Measurements from ENCODE around the gene CHMP2A. TPM values are rescaled to one million over a fixed set of nuclear protein-coding genes. Genes with fewer than 3 reads are reported as not detected.
"Not testable (repeated sequence)": the region's sequence is repeated elsewhere in the genome, so short reads cannot be mapped to it uniquely, and the experiment has no call there.

CHMP2A gene
- total RNA-seq, 1 donor from 2014 or later, result 90.8 TPM

DNA sequence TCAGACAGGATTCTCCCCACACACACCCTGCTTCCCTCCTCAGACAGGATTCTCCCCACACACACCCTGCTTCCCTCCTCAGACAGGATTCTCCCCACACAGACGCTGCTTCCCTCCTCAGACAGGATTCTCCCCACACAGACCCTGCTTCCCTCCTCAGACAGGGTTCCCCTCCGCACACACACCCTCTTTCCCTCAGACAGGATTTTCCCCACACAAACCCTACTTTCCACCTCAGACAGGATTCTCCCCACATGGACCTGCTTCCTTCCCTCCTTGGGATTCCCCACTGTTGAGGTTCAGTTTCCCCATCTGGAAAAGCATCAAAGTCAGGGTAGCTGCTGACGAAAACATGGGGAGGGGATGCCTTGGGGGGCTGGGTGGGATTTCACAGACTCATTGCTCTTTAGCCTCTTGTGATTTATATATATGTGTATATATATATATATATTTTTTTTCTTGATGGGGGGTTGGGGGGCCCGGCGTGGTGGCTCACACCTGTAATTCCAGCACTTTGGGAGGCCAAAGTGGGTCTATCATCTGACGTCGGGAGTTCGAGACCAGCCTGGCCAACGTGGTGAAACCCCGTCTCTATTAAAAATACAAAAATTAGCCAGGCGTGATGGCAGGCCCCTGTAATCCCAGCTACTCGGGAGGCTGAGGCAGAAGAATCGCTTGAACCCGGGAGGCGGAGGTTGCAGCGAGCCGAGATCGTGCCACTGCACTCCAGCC is 12.1 kb downstream of the CHMP2A start:
- DNase-seq (ENCODE audit: low read depth in 2 of 2), result not testable (repeated sequence)

DNA sequence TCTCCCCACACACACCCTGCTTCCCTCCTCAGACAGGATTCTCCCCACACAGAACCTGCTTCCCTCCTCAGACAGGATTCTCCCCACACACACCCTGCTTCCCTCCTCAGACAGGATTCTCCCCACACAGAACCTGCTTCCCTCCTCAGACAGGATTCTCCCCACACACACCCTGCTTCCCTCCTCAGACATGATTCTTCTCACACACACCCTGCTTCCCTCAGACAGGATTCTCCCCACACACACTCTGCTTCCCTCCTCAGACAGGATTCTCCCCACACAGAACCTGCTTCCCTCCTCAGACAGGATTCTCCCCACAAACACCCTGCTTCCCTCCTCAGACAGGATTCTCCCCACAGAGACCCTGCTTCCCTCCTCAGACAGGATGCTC is 15.7 kb downstream of the CHMP2A start:
- DNase-seq (ENCODE audit: low read depth in 2 of 2), result not testable (repeated sequence)

DNA sequence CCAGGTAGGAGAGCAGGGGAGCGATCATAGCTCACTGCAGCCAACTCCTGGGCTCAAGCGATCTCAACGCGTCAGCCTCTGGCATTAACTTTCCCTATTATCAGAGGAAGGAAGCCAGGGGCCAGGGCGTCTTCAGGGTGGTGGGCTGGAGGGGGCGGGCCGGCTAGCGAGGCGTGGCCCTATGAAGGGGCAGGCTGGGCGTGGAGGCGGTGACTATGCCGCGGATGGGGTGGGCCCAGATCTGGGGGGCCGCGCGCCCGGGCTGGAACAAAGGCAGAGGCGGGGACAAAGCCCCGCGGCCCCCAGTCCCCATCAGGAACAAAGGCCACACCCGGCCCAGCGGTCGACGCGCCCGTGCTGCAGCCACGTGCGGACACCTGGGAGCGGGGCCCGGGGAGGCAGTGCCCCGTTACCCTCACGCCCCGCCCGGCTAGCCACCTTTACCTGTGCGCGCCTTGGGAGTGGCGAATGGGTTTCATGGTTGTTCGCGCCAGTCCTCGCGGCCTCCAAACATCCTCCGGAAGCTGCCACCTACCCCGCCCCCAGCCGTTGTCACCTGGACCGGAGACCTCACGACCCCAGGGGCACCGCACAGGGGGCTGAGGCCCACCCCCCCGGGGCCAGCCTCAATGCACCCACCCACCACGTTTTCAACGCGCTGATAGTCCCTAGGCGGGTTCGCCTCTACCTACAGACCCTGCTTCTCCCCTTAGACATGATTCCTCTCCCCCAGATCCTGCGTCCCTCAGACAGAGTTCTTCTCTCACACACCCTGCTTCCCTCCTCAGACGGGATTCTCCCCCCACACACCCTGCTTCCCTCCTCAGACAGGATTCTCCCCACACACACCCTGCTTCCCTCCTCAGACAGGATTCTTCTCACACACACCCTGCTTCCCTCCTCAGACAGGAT is 16.4 kb downstream of the CHMP2A start:
- DNase-seq (ENCODE audit: low read depth in 2 of 2), result peak in 1 of 2 donors; percentile 69

GRCh38 chr19:58536852-58537798 is 17.8 kb downstream of the CHMP2A start:
- DNase-seq (ENCODE audit: low read depth in 2 of 2), result no peak

GRCh38 chr19:58535857-58536256 is 19.0 kb downstream of the CHMP2A start:
- no peak for DNase-seq (ENCODE audit: low read depth in 2 of 2)

- no peak for DNase-seq (ENCODE audit: low read depth in 2 of 2)
Measured at GRCh38 chr19:58531034-58531840, 23.7 kb downstream of the CHMP2A start.

- DNase-seq (ENCODE audit: low read depth in 2 of 2), result no peak
Measured at GRCh38 chr19:58529405-58529804, 25.5 kb downstream of the CHMP2A start.

GRCh38 chr19:58522709-58523108 is 32.2 kb downstream of the CHMP2A start:
- DNase-seq (ENCODE audit: low read depth in 2 of 2), result no peak

DNA sequence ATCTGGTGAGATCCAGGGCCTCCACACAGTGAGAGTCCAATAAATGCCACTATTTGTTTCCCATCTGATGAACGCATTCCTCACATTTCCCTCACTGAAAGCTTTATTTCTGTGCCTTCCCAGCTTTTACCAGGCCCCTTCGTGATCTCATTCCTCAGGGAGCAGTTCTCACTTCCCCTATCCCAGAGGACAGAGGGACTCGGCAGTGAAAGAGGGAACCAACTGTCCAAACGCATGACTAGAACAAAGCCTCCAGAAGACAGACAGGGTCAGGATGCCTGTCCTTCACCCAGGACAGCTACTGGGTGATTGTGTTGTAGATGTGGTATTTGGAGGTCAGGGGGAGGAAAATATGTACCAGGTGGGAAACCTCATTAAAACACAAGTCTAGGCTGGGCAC is 33.3 kb downstream of the CHMP2A start:
- DNase-seq (ENCODE audit: low read depth in 2 of 2), result no peak

- no peak for DNase-seq (ENCODE audit: low read depth in 2 of 2)
Measured at GRCh38 chr19:58520257-58520599, 34.7 kb downstream of the CHMP2A start.

GRCh38 chr19:58519355-58520256 is 35.3 kb downstream of the CHMP2A start, which contains the start of gene ZBTB45:
ZBTB45 (minus strand) TSS chr19:58519810; CDS start chr19:58517673, 2,137 bp downstream.
- peak; percentile 86 to 94 for DNase-seq (ENCODE audit: low read depth in 2 of 2)

DNA sequence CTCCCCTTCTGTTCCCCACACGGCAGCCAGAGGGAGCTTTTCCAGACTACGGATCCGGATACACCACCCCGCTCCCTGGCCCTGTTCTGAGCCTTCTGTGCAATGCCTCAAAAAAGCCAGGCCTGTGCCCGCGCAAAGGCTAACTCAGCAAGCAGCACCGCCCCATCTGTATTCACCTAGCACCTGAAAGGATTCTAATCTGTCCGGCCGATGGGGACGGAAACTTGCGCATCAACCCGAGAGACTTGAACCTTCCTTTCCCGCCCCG is 35.9 kb downstream of the CHMP2A start:
- DNase-seq (ENCODE audit: low read depth in 2 of 2), result peak; percentile 63 to 84

DNA sequence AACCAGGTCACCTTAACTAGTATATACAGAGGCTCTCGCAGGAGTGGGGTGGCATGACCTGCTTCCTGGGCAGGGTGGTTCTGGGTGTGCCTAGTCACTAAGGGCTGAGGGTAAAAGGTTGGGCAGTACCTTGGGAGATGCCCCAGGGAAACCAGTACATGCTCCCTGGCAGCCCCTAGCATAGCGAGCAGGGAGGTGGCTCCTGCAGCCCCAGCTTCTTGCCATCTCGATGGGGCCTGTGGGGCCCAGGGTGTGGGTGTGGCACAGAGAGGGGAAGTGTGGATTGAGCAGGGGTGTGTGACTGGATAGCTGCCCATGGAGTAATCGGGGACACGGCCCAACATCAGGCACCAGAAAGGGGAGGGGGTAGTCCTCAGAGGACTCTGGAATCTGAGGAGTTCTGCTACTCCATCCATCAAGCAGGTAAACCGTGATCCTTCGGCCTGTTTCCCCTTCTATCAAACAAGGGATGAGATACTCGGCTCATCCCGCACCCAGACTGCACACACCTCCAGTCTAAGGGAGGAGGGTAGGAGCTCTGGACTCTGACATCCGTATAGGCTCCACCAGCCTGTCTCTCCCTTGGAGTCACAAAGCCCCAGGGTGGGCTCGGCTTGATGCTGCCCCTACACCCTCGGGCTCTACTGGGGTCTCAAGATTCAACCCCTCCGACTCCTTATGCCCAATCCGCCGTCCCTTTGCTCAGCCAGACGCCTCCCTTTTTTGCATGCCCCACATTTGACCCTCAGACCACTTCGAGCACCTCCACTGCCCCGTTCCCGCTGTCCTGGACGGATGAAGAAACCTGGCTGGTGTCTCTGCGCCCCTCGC is 36.4 kb downstream of the CHMP2A start:
- DNase-seq (ENCODE audit: low read depth in 2 of 2), result no peak

DNA sequence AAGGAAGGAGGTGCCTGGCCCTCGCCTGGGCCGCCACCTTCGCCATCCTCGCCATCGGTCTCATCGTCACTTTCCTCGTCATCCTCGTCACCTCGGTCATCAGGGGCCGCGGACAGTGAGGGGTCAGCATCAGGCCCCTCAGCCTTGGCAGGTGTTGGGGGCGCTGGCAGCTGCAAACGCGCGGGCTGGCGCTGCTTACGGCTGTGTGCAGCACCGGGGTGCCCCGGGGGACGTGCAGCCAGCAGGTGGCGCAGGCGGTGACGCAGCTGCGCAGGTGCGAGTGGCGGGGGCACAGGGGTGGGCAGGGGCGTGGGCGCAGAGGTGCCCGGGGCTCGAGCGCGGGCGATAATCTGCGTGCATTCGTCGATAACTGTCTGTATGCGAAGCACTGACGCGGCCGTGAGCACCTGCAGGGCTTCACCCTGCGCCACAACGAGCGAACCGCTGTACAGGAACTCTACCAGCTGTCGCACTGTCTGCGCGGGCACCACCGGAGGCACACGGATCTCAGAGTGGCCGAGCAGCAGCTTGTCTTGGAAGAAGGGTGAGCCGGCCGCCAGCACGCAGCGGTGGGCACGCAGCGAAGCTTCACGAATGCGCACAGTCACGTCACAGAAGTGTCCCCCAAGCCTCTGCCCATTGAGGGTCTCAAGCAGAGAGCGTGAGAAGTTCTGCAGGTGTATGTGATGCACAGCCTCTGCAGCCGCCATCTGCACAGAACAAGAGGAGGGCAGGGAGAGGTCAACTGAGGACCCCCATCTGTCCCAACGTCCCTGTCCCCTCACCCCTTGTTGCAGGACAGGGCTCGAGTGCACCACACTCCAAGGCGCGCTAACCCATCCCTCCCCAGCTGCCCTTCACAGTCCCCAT is 37.7 kb downstream of the CHMP2A start:
- no peak for DNase-seq (ENCODE audit: low read depth in 2 of 2)

GRCh38 chr19:58516246-58516836 is 38.6 kb downstream of the CHMP2A start:
- DNase-seq (ENCODE audit: low read depth in 2 of 2), result no peak

GRCh38 chr19:58515259-58515658 is 39.6 kb downstream of the CHMP2A start:
- no peak for DNase-seq (ENCODE audit: low read depth in 2 of 2)

DNA sequence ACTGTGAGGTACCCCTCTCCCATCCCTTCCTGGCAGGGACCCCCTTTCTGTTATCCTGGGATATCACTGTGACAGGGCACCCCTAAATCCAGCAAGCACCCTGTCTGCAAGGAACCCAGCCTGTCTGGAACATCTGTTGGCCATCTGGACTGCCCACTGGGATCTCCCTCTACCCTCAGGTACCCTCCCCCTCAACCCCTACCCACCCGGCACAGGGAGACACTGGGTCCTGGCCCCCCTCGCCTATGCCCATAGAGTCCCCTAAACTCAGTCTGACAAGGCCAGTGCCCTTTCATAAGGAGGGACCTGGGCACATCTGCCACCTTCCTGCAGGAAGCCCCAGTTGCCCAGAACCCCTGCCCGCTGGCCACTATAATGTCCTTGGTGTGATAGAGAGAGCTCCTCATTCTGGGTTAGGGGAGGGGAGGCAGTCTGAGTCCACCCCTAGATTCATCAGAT is 40.3 kb downstream of the CHMP2A start:
- DNase-seq (ENCODE audit: low read depth in 2 of 2), result no peak

Data from dermis microvascular lymphatic vessel endothelial cell (primary cell).